OCI-LY1 (cell line): Measurements from ENCODE around the gene FDX2.

Experiments
- H2AFZ ChIP-seq: fragments of 200-600 bp; sonication (generic), shearing (Covaris generic); 2 replicates; pipeline ENCODE4 v1.6.0; 2014; ENCODE audit warnings: antibody characterized with exemption, mild to moderate bottlenecking, low read length
- H3F3A ChIP-seq: fragments of 200-600 bp; sonication (generic), shearing (Covaris generic); 2 replicates; pipeline ENCODE4 v1.6.0; 2014; ENCODE audit warnings: mild to moderate bottlenecking, antibody characterized with exemption, low read length, moderate library complexity; ENCODE audit not compliant: insufficient read depth
- H3K27ac ChIP-seq: fragments of 200-600 bp; sonication (generic); 2 replicates; pipeline ENCODE4 v1.5.1; 2014; ENCODE audit warnings: low read length, mixed run types, mild to moderate bottlenecking, low read depth; ENCODE audit not compliant: poor library complexity, severe bottlenecking
- H3K27me3 ChIP-seq: fragments of 200-600 bp; sonication (generic); 2 replicates; pipeline ENCODE4 v1.6.0; 2014; ENCODE audit warnings: antibody characterized with exemption, mild to moderate bottlenecking, low read length, moderate library complexity; ENCODE audit not compliant: insufficient read depth
- H3K36me3 ChIP-seq: fragments of 200-600 bp; sonication (generic); 2 replicates; pipeline ENCODE4 v1.6.1; 2014; ENCODE audit warnings: mild to moderate bottlenecking, antibody characterized with exemption, low read length, moderate library complexity, mixed read lengths; ENCODE audit not compliant: insufficient read depth
- H3K4me1 ChIP-seq: fragments of 200-600 bp; sonication (generic); 2 replicates; pipeline ENCODE4 v1.5.1; 2014; ENCODE audit warnings: mild to moderate bottlenecking, low read length, moderate library complexity; ENCODE audit not compliant: insufficient read depth, severe bottlenecking
- H3K4me2 ChIP-seq: fragments of 200-600 bp; sonication (generic), shearing (Covaris generic); 2 replicates; pipeline ENCODE4 v1.6.1; 2014; ENCODE audit warnings: low read length
- H3K4me3 ChIP-seq: fragments of 200-600 bp; sonication (generic); 2 replicates; pipeline ENCODE4 v1.5.1; 2014; ENCODE audit warnings: low read length, low read depth, mild to moderate bottlenecking, mixed read lengths; ENCODE audit not compliant: poor library complexity, severe bottlenecking
- H3K79me2 ChIP-seq: fragments of 200-600 bp; shearing (Covaris generic); 2 replicates; pipeline ENCODE4 v1.6.1; 2016; ENCODE audit warnings: mixed run types, low read length, mixed read lengths; ENCODE audit not compliant: insufficient read depth
- H3K9ac ChIP-seq: fragments of 200-600 bp; sonication (generic), shearing (Covaris generic); 2 replicates; pipeline ENCODE4 v1.6.1; 2014; ENCODE audit warnings: mild to moderate bottlenecking, low read length, mixed read lengths
- H3K9me2 ChIP-seq: fragments of 200-600 bp; sonication (generic), shearing (Covaris generic); 2 replicates; pipeline ENCODE4 v1.6.1; 2014; ENCODE audit warnings: low read depth, mild to moderate bottlenecking, low read length, mixed read lengths
- H3K9me3 ChIP-seq: fragments of 200-600 bp; shearing (Covaris generic); 2 replicates; pipeline ENCODE4 v1.6.1; 2014; ENCODE audit warnings: low read length, mixed read lengths
- H4K20me1 ChIP-seq: fragments of 200-600 bp; sonication (generic), shearing (Covaris generic); 2 replicates; pipeline ENCODE4 v1.6.0; 2016; ENCODE audit warnings: mild to moderate bottlenecking, low read length; ENCODE audit not compliant: insufficient read depth
- EZH2 ChIP-seq: fragments of 200-600 bp; sonication (generic), shearing (Covaris generic); IDR thresholded peaks from 2 replicates; pipeline ENCODE4 v1.8.0; 2017; ENCODE audit warnings: borderline replicate concordance, mixed run types, mild to moderate bottlenecking, antibody characterized with exemption, low read length, moderate library complexity, mixed read lengths
- TF ChIP-seq, protein P1 (sequence below): fragments of 200-600 bp; sonication (generic), shearing (Covaris generic); IDR thresholded peaks from 2 replicates; pipeline ENCODE4 v1.5.1; 2017; ENCODE audit warnings: mild to moderate bottlenecking, antibody characterized with exemption, low read length, moderate library complexity, mixed read lengths

The FDX2 gene

DNA sequence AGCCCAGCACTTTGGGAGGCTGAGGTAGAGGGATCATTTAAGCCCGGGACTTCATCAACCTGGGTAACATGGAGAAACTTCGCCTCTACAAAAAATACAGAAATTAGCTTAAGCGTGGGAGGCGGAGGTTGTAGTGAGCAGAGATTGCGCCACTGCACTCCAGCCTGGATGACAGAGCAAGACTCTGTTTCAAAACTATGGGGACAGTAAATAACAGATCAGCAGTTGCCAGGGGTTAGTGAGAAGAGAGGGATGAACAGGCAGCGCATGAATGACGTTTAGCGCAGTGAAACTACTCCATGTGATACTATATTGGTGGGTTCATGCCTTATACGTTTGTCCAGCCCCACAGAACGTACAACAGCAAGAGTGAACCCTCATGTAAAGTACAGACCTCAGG lies 30.7 kb upstream of the FDX2 start:
- Histone ChIP-seq H3K4me3 (no peak overlapping the region), H3K4me2 (no peak overlapping the region)

DNA sequence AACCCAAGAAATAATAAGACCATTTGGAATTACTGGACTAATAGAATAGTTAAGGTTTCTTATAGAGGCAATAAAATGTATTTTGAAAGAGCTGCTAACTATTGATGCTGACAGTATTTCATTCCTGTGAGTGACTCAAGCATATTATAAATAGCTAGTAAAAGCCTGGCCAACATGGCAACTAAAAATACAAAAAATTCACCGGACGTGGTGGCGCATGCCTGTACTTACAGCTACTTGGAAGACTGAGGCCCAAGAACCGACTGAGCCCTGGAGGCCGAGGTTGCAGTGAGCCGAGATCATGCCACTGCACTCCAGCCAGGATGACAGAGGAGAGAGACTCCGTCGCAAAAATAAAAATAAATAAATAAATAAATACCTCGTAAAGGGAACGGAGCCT lies 29.0 kb upstream of the FDX2 start:
- Histone ChIP-seq H3K79me2 (no peaks in the 10 kb centered on the region), H3K9ac (no peak overlapping the region), H3K27ac (no peak overlapping the region), H3F3A (no peaks in the 10 kb centered on the region), H3K4me3 (no peak overlapping the region), H3K9me3 (no peaks in the 10 kb centered on the region), H3K4me1 (peaks cover 3% of the 10 kb centered on the region), H3K4me2 (no peak overlapping the region), H2AFZ (no peak overlapping the region), H3K36me3 (peaks cover 1% of the 10 kb centered on the region), H4K20me1 (no peaks in the 10 kb centered on the region), H3K27me3 (no peaks in the 10 kb centered on the region; the same call in 1 of the 2 replicates), H3K9me2 (no peaks in the 10 kb centered on the region)
- TF ChIP-seq, protein P1, sequence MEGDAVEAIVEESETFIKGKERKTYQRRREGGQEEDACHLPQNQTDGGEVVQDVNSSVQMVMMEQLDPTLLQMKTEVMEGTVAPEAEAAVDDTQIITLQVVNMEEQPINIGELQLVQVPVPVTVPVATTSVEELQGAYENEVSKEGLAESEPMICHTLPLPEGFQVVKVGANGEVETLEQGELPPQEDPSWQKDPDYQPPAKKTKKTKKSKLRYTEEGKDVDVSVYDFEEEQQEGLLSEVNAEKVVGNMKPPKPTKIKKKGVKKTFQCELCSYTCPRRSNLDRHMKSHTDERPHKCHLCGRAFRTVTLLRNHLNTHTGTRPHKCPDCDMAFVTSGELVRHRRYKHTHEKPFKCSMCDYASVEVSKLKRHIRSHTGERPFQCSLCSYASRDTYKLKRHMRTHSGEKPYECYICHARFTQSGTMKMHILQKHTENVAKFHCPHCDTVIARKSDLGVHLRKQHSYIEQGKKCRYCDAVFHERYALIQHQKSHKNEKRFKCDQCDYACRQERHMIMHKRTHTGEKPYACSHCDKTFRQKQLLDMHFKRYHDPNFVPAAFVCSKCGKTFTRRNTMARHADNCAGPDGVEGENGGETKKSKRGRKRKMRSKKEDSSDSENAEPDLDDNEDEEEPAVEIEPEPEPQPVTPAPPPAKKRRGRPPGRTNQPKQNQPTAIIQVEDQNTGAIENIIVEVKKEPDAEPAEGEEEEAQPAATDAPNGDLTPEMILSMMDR = no peak
- no peak for TF ChIP-seq EZH2

More for the DNA sequence above, 30.7 kb upstream of the FDX2 start:
- no peaks in the 10 kb centered on the region; the same call in 1 of the 2 replicates for H3K27me3 ChIP-seq
- H2AFZ ChIP-seq = no peak overlapping the region
- H4K20me1 ChIP-seq = no peaks in the 10 kb centered on the region
- H3K79me2 ChIP-seq = no peaks in the 10 kb centered on the region
- no peaks in the 10 kb centered on the region for H3K9me3 ChIP-seq
- no peak overlapping the region for H3K27ac ChIP-seq
- H3K9me2 ChIP-seq = no peaks in the 10 kb centered on the region
- H3K9ac ChIP-seq = no peak overlapping the region
- no peaks in the 10 kb centered on the region for H3F3A ChIP-seq
- no peak for TF ChIP-seq EZH2
- TF ChIP-seq, protein P1 = no peak
- peaks cover 18% of the 10 kb centered on the region for H3K36me3 ChIP-seq
- no peaks in the 10 kb centered on the region for H3K4me1 ChIP-seq

DNA sequence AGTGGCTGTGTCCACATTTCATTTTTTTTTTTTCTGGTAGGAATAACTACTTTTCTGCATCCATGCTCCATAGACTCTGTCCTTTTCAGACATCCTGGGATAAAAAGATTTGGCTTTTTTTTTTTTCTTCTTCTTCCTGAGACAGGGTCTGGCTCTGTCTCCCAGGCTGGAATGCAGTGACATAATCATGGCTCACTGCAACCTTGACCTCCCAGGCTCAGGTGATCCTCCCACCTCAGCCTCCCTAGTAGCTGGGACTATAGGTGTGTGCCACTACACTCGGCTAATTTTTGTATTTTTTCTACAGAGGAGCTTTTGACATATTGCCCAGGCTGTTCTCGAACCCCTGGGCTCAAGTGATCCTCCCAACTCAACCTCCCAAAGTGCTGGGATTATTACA lies 27.7 kb upstream of the FDX2 start:
- Histone ChIP-seq H3K4me2 (no peak overlapping the region), H3K4me3 (no peak overlapping the region), H3K79me2 (no peaks in the 10 kb centered on the region), H3K9ac (no peak overlapping the region), H3K27me3 (no peaks in the 10 kb centered on the region; the same call in 1 of the 2 replicates), H3F3A (no peaks in the 10 kb centered on the region), H3K9me3 (no peaks in the 10 kb centered on the region), H3K27ac (no peak overlapping the region), H3K4me1 (peaks cover 16% of the 10 kb centered on the region), H2AFZ (no peak overlapping the region), H3K36me3 (no peaks in the 10 kb centered on the region; the same call in 1 of the 2 replicates), H4K20me1 (no peaks in the 10 kb centered on the region), H3K9me2 (no peaks in the 10 kb centered on the region)
- TF ChIP-seq EZH2 = no peak
- TF ChIP-seq, protein P1 = no peak
